ENCODE results near the gene POLRMT. TPM values are rescaled to one million over a fixed set of nuclear protein-coding genes. Genes with fewer than 3 reads are reported as not detected.

The POLRMT gene
- total RNA-seq, 1 experiment from 2014 or later, result 104 TPM

- peaks cover 12% of the 10 kb centered on the region for H3K27me3 Mint-ChIP-seq (ENCODE audit: low read depth)
- H3K4me2 ChIP-seq (ENCODE audit: insufficient read depth, insufficient read length, low read length), result no peak overlapping the region
- no peak overlapping the region for H3K4ac ChIP-seq (ENCODE audit: low read depth, low read length)
- H3K4me1 Mint-ChIP-seq, result no peaks in the 10 kb centered on the region
- no peak overlapping the region for H2BK15ac ChIP-seq (ENCODE audit: low read depth, low read length)
- H3K4me3 Mint-ChIP-seq, result no peak overlapping the region
- no peak overlapping the region for H2BK20ac ChIP-seq (ENCODE audit: low read depth, low read length, poor library complexity, severe bottlenecking)
- H4K20me1 ChIP-seq (ENCODE audit: control insufficient read depth, insufficient read depth, insufficient read length), result no peaks in the 10 kb centered on the region
- no peak overlapping the region for H4K8ac ChIP-seq (replicated peaks; ENCODE audit: insufficient read length, low read depth, low read length)
- no peaks in the 10 kb centered on the region for H3K4me1 ChIP-seq (ENCODE audit: insufficient read depth, low read length)
- H3K9ac ChIP-seq (ENCODE audit: extremely low read depth, insufficient read length, low read length), result no peak overlapping the region
- H2BK120ac ChIP-seq (ENCODE audit: low read depth, low read length, poor library complexity, severe bottlenecking), result no peak overlapping the region
- H3K79me1 ChIP-seq (ENCODE audit: insufficient read depth, low read depth, low read length, poor library complexity, severe bottlenecking), result no peaks in the 10 kb centered on the region
- no peak for TF ChIP-seq CTCF (conservative IDR thresholded peaks at IDR 0.05)
- H4K91ac ChIP-seq (ENCODE audit: insufficient read length, low read depth, low read length), result no peak overlapping the region
- no peaks in the 10 kb centered on the region for H3K27me3 ChIP-seq (ENCODE audit: insufficient read depth, low read length)
- no peak overlapping the region for H3K14ac ChIP-seq (ENCODE audit: insufficient read depth, low read length)
- peaks cover 29 to 37% of the 10 kb centered on the region in 2 experiments for H3K9me3 Mint-ChIP-seq
- H3K23me2 ChIP-seq (ENCODE audit: insufficient read length, low read depth, low read length, poor library complexity, severe bottlenecking), result no peaks in the 10 kb centered on the region
- H4K5ac ChIP-seq (ENCODE audit: insufficient read length, low read depth, low read length), result no peak overlapping the region
- H2AK5ac ChIP-seq (ENCODE audit: insufficient read length, low read length), result no peak overlapping the region
- H3K23ac ChIP-seq (ENCODE audit: insufficient read length, low read depth, low read length), result no peak overlapping the region
- H3K9me3 ChIP-seq (ENCODE audit: control insufficient read depth, low read depth, low read length), result peaks cover 5% of the 10 kb centered on the region
- no peak overlapping the region for H3K18ac ChIP-seq (ENCODE audit: insufficient read length, low read depth, low read length)
- no peak overlapping the region for H2BK5ac ChIP-seq (ENCODE audit: insufficient read length, low read length)
- peaks cover 0 to 2% (median 0%) of the 10 kb centered on the region in 3 experiments; a peak in 1 of 7 replicates for H3K36me3 Mint-ChIP-seq (ENCODE audit: insufficient read depth in 1 of 3, low read depth in 3 of 3)
- no peak overlapping the region for H3T11ph ChIP-seq (ENCODE audit: low read length)
- no peak overlapping the region for H3K56ac ChIP-seq (ENCODE audit: insufficient read length, low read depth, low read length)
- no peak overlapping the region for H3K27ac ChIP-seq (ENCODE audit: insufficient read length, low read depth, low read length)
- H2BK12ac ChIP-seq (ENCODE audit: insufficient read length, low read depth, low read length), result no peak overlapping the region
- no peaks in the 10 kb centered on the region for H3K79me2 ChIP-seq (ENCODE audit: insufficient read depth, low read length)
- DNase-seq, result no peak
- H3K27ac Mint-ChIP-seq, result no peak overlapping the region
- no peak overlapping the region for H2AFZ ChIP-seq (ENCODE audit: low read length)
- WGBS (ENCODE audit: extremely low coverage, insufficient read length, low lambda C conversion rate), result no CpG with 5 or more reads among the region's 28 CpGs
These were observed 32.0 kb downstream of the POLRMT start for GRCh38 chr19:601310-601709.
